C4-2B (cell line): ENCODE measurements around the gene HLA-DQA1.

ENCODE experiments used
- H3K27ac ChIP-seq: fragments of 450-650 bp; 2 replicates; pipeline ENCODE4 v1.5.1; 2017
- CTCF ChIP-seq: fragments of 450-650 bp; conservative IDR thresholded peaks from 2 replicates; pipeline ENCODE4 v1.5.1; 2017; ENCODE audit warnings: mild to moderate bottlenecking
- ZFX ChIP-seq: fragments of 450-650 bp; IDR thresholded peaks from 2 replicates; pipeline ENCODE4 v1.6.1; 2017

Gene HLA-DQA1

GRCh38 chr6:32679492-32679891, 42.3 kb downstream of the HLA-DQA1 start:
- no peak overlapping the region for H3K27ac ChIP-seq
- no peak for TF ChIP-seq CTCF
- no peak for TF ChIP-seq ZFX

- H3K27ac ChIP-seq, result no peak overlapping the region
- no peak for TF ChIP-seq ZFX
- no peak for TF ChIP-seq CTCF
Observed at GRCh38 chr6:32680055-32680454, 42.8 kb downstream of the HLA-DQA1 start.

GRCh38 chr6:32684246-32684645, 47.0 kb downstream of the HLA-DQA1 start:
- TF ChIP-seq ZFX, result no peak

GRCh38 chr6:32685603-32686002, 48.4 kb downstream of the HLA-DQA1 start:
- no peak for TF ChIP-seq CTCF
- TF ChIP-seq ZFX, result no peak
- H3K27ac ChIP-seq, result no peak overlapping the region

More at GRCh38 chr6:32684246-32684645, 47.0 kb downstream of the HLA-DQA1 start:
- no peak overlapping the region for H3K27ac ChIP-seq

- no peak overlapping the region for H3K27ac ChIP-seq
- no peak for TF ChIP-seq CTCF
- no peak for TF ChIP-seq ZFX
Observed at GRCh38 chr6:32689531-32690501, 52.6 kb downstream of the HLA-DQA1 start.

- no peak overlapping the region for H3K27ac ChIP-seq
- TF ChIP-seq CTCF (peak; percentile 78), ZFX (no peak)
Observed at GRCh38 chr6:32692019-32692418, 54.8 kb downstream of the HLA-DQA1 start.
